Right ventricle myocardium inferior (tissue), 1 donor: ENCODE data around the gene FES. TPM values are rescaled to one million over a fixed set of nuclear protein-coding genes. Genes with fewer than 3 reads are reported as not detected.
"Not testable (repeated sequence)": the region's sequence is repeated elsewhere in the genome, so short reads cannot be mapped to it uniquely, and the experiment has no call there.

Experiments
- ATAC-seq: fragments of 200-7000 bp; cut with Tn5 transposase; one replicate; pipeline ENCODE4 v1.9.1; 2020; ENCODE audit warnings: mild to moderate bottlenecking, moderate library complexity
- DNase-seq: peaks from one replicate; pipeline ENCODE4 v3.0.0; 2021; ENCODE audit errors: missing footprints
- intact Hi-C: fragments of 100-400 bp; cut with DNase I; formaldehyde crosslinking; loops from one replicate; pipeline ENCODE4 v1.11.0; 2022
- total RNA-seq: library from RNA; stranded (reverse); fragmentation: NEBNext Ultra II Directional; extraction: Animal tissue kit (Norgen Biotek cat#: 25700); gene quantifications from one replicate; pipeline ENCODE4 v1.2.1, GENCODE V29; 2021
- donor health status: DM: no; HTN: yes; CAD: no; lungs with severe emphysema.

FES gene
- total RNA-seq, 1 donor from 2014 or later: 19.3 TPM

DNA sequence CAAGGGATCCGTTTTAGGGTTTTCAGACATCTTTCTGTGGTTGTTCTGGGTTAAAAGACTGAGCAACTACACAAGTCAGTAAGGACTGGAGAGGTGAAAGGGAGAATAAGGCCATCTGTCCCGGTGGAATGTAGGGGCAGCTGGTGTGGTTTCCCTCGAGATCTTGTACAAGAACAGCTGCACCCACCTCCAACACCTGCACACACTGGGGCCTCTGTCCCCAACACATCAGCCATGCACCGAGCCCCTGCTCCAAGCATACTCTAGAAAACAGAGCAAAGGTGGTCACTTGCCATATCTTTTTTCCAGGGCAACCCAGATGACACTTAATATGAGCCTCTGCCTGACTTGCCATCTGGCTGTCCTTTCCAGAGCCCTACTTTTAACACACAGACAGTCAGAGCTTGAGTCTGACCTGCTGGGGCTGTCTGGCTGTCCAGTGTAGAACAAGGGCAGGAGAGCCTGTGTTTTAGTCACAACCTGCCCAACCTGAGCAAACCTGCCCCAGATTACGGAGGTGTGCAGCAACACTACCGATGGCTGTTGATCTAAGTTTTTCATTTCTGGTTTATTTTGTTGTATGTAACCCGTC is 31.0 kb downstream of the FES start:
- intact Hi-C loops: no loop called here
- no peak for ATAC-seq
- no peak for DNase-seq

DNA sequence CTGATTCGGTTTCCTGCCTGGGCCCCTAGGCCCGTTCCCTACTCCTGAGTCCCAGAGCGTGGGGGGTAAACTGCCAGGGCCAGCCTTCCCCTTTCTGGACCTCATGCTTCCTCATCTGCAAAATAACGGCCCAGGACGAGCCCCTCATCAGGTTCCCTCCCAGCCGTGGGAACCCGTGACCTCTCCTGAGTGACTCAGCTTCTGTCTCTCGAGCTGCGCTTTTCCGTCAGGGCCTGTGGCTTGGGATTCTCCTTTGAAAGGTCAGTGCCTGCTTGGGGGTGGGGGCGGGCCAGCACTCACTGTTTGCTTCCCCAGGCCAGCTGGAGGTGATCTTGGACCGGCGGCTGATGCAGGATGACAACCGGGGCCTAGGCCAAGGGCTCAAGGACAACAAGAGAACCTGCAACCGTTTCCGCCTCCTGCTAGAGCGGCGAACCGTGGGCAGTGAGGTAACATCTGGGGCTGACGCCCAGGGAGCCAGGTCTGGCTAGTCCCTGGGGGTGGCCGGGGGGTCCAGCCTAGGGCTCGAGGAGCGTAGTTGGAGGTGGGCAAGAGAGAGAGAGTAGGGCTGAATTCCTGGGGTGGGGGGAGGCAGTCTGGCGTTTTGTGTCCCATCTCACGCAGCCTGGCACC is 31.6 kb downstream of the FES start:
- DNase-seq (peak; percentile 90), ATAC-seq (peak; percentile 77)
- intact Hi-C loops: no loop called here

- ATAC-seq (no peak), DNase-seq (no peak)
Observed at GRCh38 chr15:90916461-90916860, 32.2 kb downstream of the FES start.

DNA sequence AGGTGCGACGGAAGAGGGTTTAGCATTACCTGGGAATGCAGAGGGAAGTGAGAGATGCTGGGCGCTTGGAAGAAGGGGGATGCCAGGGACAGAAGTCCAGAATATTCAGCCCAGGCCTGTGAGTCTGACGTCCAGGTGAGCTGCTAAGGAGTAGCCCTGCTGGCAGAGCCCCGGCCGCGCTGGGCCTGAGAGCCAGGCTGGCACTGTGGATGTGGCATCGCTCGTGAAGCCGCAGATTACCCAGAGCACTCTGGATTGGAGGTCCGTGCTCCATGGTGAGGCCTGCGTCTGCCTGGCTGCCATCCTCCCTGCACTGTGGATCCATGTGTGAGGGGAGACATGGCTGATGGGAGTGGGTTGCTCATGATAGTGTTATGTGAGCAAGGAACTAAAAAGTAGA is 33.3 kb downstream of the FES start:
- intact Hi-C loops: no loop called here
- no peak for ATAC-seq
- DNase-seq: no peak

More at GRCh38 chr15:90916461-90916860, 32.2 kb downstream of the FES start:
- intact Hi-C loops: no loop called here

DNA sequence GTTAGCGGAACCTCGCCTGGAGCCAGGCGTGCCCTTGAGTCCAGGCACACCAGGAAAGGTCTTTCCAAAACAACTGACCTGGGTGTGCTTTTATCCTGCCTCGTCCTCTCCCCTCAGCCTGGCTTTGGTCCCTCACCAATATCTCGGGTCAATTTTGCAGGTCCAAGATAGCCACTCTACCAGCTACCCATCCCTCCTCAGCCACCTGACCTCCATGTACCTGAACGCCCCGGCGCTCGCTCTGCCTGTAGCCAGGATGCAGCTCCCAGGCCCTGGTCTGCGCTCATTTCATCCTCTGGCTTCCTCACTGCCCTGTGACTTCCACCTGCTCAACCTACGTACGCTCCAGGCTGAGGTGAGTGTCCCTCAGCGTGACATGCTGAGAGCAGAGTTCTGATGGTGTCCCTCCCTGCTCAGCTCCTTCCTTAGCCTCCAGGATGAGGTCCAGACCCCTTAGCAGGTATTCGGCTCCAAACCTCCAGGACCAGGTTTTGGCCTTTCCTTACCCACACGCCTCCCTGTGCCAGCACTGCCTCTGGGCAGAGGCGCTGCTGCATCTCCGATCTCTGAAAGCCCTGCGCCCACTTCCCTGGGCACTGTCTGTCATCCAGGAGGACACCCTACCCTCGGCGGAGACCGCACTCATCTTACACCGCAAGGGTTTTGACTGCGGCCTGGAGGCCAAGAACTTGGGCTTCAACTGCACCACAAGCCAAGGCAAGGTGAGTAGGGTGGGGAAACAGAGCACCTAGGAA is 33.9 kb downstream of the FES start:
- no peak for ATAC-seq
- DNase-seq: no peak
- intact Hi-C loops: no loop called here

DNA sequence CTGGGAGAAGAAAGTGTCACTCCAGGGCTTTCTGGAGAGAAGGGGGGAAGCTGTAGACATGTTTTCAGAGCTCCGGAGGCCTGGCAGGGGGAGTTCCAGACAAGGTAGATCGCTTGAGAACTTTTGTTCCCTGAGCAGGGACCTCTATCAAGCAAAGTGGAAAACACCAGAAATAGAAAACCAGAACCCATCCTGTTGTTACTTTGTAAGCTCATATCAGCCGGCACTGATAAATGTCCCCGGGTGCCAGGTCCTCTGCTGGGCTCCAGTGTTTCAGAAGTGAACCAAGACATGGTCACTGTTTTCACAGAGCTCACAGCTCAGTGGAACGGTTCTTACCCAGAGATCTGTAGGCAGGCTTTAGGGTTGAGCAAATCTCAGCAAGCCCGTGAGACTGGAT is 34.5 kb downstream of the FES start:
- no peak for DNase-seq
- intact Hi-C loops: no loop called here
- peak; percentile 33 for ATAC-seq

GRCh38 chr15:90921887-90922286 is 37.6 kb downstream of the FES start:
- intact Hi-C loops: no loop called here
- DNase-seq: no peak
- no peak for ATAC-seq

DNA sequence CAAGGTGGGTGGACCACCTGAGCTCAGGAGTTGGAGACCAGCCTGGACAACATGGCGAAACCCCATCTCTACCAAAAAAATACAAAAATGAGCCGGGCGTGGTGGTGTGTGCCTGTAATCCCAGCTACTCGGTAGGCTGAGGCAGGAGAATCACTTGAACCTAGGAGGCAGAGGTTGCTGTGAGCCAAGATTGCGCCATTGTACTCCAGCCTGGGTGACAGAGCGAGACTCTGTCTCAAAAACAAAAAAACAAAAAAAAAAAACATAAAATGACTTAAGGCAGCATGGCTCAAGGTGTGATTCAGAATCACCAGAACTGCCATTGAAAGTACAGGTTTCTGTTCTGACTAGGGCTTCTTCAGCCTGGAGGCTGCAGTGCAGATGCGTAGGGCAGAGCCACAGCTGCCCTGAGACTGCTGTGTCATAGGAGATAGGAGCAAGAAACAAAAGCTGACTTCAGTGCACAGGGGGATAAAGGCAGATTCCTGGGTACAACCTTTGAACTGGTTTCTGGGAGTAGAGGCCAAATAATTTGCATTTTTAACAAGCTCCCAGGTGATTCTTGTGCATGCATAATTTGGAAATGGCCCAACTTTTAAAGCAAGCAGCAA is 38.5 kb downstream of the FES start:
- DNase-seq, ATAC-seq, intact Hi-C loops: not testable (repeated sequence)

- no peak for ATAC-seq
- DNase-seq: no peak
- intact Hi-C loops: no loop called here
Observed at GRCh38 chr15:90924375-90924774, 40.1 kb downstream of the FES start.

DNA sequence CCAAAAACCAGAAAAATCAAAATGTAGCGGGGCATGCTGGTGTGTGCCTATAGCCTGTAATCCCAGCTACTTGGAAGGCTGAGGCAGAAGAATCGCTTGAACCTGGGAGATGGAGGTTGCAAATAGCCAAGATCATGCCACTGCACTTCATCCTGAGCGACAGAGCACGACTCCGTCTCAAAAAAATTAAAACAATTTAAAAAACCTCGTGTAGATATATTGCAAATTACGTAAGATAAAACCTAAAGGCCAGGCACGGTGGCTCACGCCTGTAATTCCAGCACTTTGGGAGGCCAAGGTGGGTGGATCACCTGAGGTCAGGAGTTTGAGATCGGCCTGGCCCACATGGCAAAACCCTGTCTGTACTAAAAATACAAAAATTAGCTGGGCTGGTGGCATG is 42.5 kb downstream of the FES start:
- DNase-seq, intact Hi-C loops, ATAC-seq: not testable (repeated sequence)

DNA sequence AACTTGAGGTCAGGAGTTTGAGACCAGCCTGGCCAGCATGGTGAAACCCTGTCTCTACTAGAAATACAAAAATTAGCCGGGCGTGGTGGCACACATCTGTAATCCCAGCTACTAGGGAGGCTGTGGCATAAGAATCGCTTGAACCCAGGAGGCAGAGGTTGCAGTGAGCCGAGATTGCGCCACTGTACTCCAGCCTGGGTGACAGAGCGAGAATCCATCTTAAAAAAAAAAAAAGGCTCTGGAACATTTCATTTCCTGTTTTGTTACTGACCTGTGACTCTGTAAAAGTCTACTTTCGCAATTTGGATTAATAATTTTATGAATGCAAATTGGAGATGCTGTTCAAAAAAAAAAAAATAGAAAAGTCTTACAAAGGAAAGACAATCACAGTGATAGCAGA is 43.8 kb downstream of the FES start:
- intact Hi-C loops, ATAC-seq, DNase-seq: not testable (repeated sequence)

DNA sequence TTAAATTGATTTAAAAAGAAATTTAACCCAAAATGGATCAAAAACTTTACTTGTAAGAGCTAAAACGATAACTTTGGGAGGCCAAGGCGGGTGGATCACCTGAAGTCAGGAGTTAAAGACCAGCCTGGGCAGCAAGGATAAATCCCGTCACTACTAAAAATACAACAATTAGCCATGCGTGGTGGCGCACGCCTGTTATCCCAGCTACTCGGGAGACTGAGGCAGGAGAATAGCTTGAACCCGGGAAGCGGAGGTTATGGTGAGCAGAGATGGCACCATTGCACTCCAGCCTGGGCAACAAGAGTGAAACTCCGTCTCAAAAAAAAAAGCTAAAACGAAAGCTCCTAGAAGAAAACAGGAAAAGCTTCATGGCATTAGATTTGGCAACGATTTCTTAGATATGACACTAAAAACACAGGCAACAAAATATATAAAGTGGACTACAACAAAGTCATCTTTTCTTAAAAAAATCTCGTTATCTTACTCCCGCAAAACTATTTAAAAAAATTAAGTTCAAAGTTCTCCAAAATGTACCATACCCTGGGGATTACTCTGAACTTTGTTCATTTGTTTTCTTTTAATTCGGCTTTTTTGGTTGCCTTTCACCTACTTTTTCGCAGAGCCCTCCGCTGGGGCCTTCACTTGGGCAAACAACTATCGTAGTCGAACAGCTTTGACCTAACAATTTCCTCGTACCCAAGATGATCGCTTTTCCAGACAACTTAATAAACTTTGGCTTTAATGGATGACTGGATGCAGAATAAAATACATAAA is 45.1 kb downstream of the FES start:
- intact Hi-C loops: loop anchor here (5.0 to 10.0 kb wide), 3 partner anchors 42 to 1035 kb away; partner anchors contain the start of gene AP3S2

GRCh38 chr15:90930861-90931574 is 46.7 kb downstream of the FES start:
- intact Hi-C loops: loop anchor here (1.0 to 10.0 kb wide), 4 partner anchors 28 to 1036 kb away; partner anchors contain the start of genes AP3S2 and MAN2A2

More for the DNA sequence above, 45.1 kb downstream of the FES start:
- DNase-seq (no peak), ATAC-seq (no peak)

DNA sequence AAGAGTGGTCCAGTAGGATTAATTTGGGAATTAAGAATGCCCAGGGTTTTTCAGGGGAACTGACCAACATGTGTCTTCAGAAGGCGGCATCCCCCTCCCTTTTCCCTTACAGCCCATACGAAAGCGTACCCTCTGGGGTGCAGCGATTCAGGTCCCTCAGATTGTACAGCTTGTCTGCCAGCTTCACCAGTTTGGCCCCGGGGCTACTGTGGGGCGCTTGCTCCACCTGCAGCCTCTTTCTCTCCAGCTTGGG is 47.2 kb downstream of the FES start:
- DNase-seq (no peak), ATAC-seq (no peak)
- intact Hi-C loops: loop anchor here (1.0 to 10.0 kb wide), 4 partner anchors 28 to 1037 kb away; partner anchors contain the start of genes AP3S2 and MAN2A2

More at GRCh38 chr15:90930861-90931574, 46.7 kb downstream of the FES start:
- DNase-seq: no peak
- ATAC-seq: no peak

GRCh38 chr15:90931828-90932659 is 47.7 kb downstream of the FES start, which contains the start of gene HDDC3:
Gene HDDC3, minus strand, starts transcription at chr15:90932549. Its CDS starts 9 bp downstream, at chr15:90932540.
- ATAC-seq (peak; percentile 65), DNase-seq (peak; percentile 95)
- intact Hi-C loops: loop anchor here (1.0 to 10.0 kb wide), 4 partner anchors 29 to 1037 kb away; partner anchors contain the start of genes AP3S2 and MAN2A2

DNA sequence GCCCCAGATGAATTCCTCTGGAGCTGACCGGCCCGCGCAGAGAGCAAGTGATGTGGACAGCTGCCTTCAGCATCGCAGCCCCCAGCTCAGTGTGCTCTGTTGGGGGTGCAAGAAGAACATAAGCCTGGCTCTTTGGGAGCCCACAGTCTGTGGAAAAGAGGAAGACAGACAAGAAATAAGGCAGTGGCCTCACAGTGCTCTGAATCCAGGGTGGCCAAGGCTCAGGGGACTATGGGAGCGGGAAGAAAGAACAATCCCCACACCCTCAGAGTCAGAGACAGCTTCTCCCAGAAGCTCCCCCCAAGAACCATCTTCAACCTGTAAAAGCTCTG is 48.3 kb downstream of the FES start:
- ATAC-seq (no peak), DNase-seq (no peak)
- intact Hi-C loops: loop anchor here (5.0 to 10.0 kb wide), 3 partner anchors 45 to 1038 kb away; partner anchors contain the start of gene AP3S2

DNA sequence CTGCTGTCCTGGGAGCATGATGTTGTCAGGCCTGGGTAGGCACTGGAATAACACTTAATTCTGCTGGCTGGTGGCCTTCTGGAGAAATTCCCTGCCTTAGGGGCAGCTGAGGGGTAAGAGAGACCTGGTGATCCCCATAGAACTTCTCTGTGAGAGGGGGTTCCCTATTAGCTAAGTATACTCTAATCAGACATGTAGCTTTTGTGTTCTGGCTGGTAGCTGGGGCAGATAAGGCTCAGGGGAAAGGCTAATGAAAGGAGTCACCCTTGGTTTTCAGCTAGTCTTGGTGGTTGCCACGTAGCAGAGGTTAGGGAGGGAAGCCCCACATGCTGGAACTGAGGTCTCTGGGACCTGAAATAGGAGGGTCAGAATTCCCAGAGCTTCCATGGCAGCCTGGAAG is 49.0 kb downstream of the FES start:
- intact Hi-C loops: loop anchor here (5.0 to 10.0 kb wide), 3 partner anchors 46 to 1038 kb away; partner anchors contain the start of gene AP3S2
- DNase-seq: no peak
- no peak for ATAC-seq
